A673 (cell line): ENCODE results near the gene VIPR1. TPM values are rescaled to one million over a fixed set of nuclear protein-coding genes. Genes with fewer than 3 reads are reported as not detected.

Source experiments
- BruUV-seq: library from RNA; stranded (reverse); fragments of 400-500 nt; replicated peaks from 2 replicates; lab custom pipeline; 2021; lab: Mats Ljungman, UMichigan
- CTCF ChIA-PET: fragments of 300-600 bp; sonication (Branson Sonifier 250); formaldehyde crosslinking; loops from one replicate; lab custom pipeline; 2022; ENCODE audit warnings: antibody characterized with exemption; lab: Charles Lee
- POLR2A ChIA-PET: fragments of 300-600 bp; sonication (Branson Sonifier 250); formaldehyde crosslinking; loops from one replicate; lab custom pipeline; 2022; ENCODE audit warnings: antibody characterized with exemption; ENCODE audit not compliant: low non-redundant PET; lab: Charles Lee
- DNase-seq: peaks from one replicate; pipeline ENCODE4 v3.0.0-alpha.2; 2015; ENCODE audit warnings: low spot score
- H3K27ac ChIP-seq: fragments of 200-600 bp; sonication (generic); 2 replicates; pipeline ENCODE4 v1.5.1; 2016; ENCODE audit warnings: mixed run types, low read depth, mild to moderate bottlenecking, mixed read lengths, antibody characterized with exemption, low read length; ENCODE audit not compliant: poor library complexity, severe bottlenecking
- H3K27me3 ChIP-seq: fragments of 200-600 bp; sonication (generic); replicated peaks from 2 replicates; pipeline ENCODE4 v1.6.1; 2017; ENCODE audit warnings: mixed run types, low read depth, mild to moderate bottlenecking, mixed read lengths, antibody characterized with exemption, low read length; ENCODE audit not compliant: insufficient read depth, poor library complexity
- H3K36me3 ChIP-seq: fragments of 200-600 bp; sonication (generic); 2 replicates; pipeline ENCODE4 v1.6.1; 2016; ENCODE audit warnings: mixed run types, mild to moderate bottlenecking, mixed read lengths, antibody characterized with exemption, low read length; ENCODE audit not compliant: insufficient read depth, poor library complexity, severe bottlenecking
- H3K4me1 ChIP-seq: fragments of 200-600 bp; sonication (generic); 2 replicates; pipeline ENCODE4 v1.6.1; 2017; ENCODE audit warnings: mixed run types, mild to moderate bottlenecking, mixed read lengths, antibody characterized with exemption, low read length; ENCODE audit not compliant: insufficient read depth, poor library complexity, severe bottlenecking
- H3K4me3 ChIP-seq: fragments of 200-600 bp; sonication (generic); 2 replicates; pipeline ENCODE4 v1.5.1; 2016; ENCODE audit warnings: low read depth, mixed run types, mild to moderate bottlenecking, mixed read lengths, low read length; ENCODE audit not compliant: poor library complexity, severe bottlenecking
- H3K9me3 ChIP-seq: fragments of 200-600 bp; sonication (generic); 2 replicates; pipeline ENCODE4 v1.6.1; 2016; ENCODE audit warnings: mixed run types, low read depth, mild to moderate bottlenecking, mixed read lengths, antibody characterized with exemption, low read length; ENCODE audit not compliant: poor library complexity, severe bottlenecking
- EZH2 ChIP-seq: fragments of 200-600 bp; sonication (generic); IDR thresholded peaks from 2 replicates; pipeline ENCODE4 v1.6.1; 2017; ENCODE audit warnings: borderline replicate concordance, low read depth, mild to moderate bottlenecking, mixed read lengths, antibody characterized with exemption, low read length; ENCODE audit not compliant: poor library complexity, severe bottlenecking
- intact Hi-C: fragments of 100-400 bp; cut with micrococcal nuclease; formaldehyde crosslinking; loops from one replicate; pipeline ENCODE4 v1.10.0; 2022; ENCODE audit not compliant: unreplicated experiment
- total RNA-seq: library from RNA; stranded (reverse); gene quantifications from 2 replicates; pipeline ENCODE4 v1.2.3, GENCODE V29; 2021
- TF ChIP-seq, protein P1 (sequence below): fragments of 300-800, 200-600 bp; sonication (generic); conservative IDR thresholded peaks from 2 replicates; pipeline ENCODE4 v1.5.1; 2017; ENCODE audit warnings: low read depth, mild to moderate bottlenecking, antibody characterized with exemption, low read length, moderate library complexity, mixed read lengths

The VIPR1 gene
- total RNA-seq, 1 experiment from 2014 or later, result 0.26 TPM

DNA sequence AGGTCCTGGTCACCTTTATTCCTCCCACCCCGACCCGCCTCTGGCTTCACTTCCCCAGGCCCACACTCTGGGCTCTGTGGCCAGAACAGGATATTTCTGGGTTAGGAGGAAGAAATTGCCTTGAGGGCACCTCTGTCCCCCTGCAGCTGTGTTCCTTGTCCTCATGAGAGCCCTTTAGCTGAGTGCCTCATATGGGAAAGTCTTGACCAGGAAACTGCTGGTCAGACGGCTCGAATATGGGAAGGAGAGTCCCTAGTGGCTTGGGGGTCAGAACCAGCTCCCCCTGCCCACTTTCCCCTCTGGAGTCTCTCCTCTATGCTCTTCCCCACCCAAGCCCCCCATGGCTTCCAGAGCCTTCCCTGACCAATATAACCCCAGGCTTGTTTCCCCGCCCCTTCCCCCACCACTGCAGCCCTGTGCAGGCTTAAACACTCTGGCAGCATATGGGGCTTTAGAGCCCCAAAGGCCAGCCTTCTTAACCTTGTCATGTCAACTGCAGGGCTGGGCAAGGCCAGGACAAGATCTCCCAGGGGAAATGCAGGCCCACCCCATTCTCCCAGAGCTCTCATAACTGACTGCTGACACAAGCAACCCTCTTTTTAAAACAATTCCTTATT, 42.9 kb downstream of the VIPR1 start:
- H3K27me3 ChIP-seq, result no peaks in the 10 kb centered on the region
- CTCF ChIA-PET, result no interaction called here
- intact Hi-C loops, result no loop called here
- no peaks in the 10 kb centered on the region for H3K36me3 ChIP-seq
- POLR2A ChIA-PET, result no interaction called here
- no TSS peak for BruUV-seq
- no peaks in the 10 kb centered on the region for H3K4me1 ChIP-seq
- H3K9me3 ChIP-seq, result no peaks in the 10 kb centered on the region
- H3K4me3 ChIP-seq, result no peak overlapping the region
- H3K27ac ChIP-seq, result no peak overlapping the region
- no peak for DNase-seq
- TF ChIP-seq EZH2, result no peak
- TF ChIP-seq, protein P1, sequence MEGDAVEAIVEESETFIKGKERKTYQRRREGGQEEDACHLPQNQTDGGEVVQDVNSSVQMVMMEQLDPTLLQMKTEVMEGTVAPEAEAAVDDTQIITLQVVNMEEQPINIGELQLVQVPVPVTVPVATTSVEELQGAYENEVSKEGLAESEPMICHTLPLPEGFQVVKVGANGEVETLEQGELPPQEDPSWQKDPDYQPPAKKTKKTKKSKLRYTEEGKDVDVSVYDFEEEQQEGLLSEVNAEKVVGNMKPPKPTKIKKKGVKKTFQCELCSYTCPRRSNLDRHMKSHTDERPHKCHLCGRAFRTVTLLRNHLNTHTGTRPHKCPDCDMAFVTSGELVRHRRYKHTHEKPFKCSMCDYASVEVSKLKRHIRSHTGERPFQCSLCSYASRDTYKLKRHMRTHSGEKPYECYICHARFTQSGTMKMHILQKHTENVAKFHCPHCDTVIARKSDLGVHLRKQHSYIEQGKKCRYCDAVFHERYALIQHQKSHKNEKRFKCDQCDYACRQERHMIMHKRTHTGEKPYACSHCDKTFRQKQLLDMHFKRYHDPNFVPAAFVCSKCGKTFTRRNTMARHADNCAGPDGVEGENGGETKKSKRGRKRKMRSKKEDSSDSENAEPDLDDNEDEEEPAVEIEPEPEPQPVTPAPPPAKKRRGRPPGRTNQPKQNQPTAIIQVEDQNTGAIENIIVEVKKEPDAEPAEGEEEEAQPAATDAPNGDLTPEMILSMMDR, result no peak

DNA sequence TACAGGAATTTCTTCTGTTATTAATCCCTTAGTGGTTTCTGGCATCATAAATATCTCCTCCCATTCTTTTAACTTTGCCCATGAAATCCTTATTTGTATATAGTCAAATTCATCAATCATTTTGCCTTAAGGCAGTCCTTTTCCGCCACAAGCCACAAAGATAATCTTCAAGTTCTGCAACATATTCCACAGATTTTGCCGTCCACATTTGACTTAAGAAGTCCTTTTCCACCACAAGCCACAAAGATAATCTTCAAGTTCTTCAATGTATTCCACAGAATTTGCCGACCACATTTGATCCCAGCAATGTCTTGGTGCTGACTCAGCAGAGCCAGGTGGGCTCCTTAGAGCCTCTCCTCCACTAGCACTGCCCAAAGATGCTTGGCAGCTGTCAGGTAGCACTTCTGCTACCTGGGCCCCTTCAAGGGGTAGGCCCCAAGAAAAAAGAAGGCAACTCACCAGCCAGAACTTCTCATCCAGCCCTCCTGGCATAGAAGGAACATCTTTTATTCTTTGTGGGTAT, 44.3 kb downstream of the VIPR1 start:
- Histone ChIP-seq H3K27ac (no peak overlapping the region), H3K4me1 (no peaks in the 10 kb centered on the region), H3K9me3 (no peaks in the 10 kb centered on the region), H3K27me3 (no peaks in the 10 kb centered on the region), H3K4me3 (no peak overlapping the region), H3K36me3 (no peaks in the 10 kb centered on the region)
- no peak for DNase-seq
- TF ChIP-seq, protein P1, result no peak
- TF ChIP-seq EZH2, result no peak
- BruUV-seq, result no TSS peak
- intact Hi-C loops, result no loop called here
- ChIA-PET POLR2A (no interaction called here), CTCF (no interaction called here)

DNA sequence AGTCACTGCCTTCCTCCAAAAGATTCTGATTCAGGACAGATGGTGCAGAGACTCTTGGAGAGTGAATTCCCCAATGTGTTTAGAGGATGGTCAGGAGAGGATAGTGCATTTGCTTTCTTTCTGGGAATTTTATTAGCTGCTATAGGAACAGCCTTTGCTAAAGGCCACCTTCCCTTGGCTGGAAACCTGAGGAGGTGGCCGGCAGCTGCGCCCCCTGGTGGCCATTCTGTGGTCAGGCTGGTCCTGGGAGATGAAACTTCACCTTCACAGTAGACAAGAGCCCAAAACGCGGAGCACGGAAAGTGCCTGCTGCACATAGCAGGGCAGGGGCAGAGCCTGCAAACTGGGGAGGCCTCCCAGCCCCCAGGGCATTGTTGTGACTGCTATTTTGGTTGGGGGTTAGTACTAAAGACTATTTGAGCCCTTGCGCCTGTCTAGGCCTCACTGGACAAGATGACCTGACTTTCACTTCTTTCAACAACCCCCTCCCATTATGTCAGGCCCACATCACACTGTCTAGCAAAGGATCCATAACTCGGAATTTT, 45.0 kb downstream of the VIPR1 start:
- TF ChIP-seq EZH2, result no peak
- TF ChIP-seq, protein P1, result peak; percentile 79
- no TSS peak for BruUV-seq
- no peak overlapping the region for H3K27ac ChIP-seq
- H3K9me3 ChIP-seq, result no peaks in the 10 kb centered on the region
- CTCF ChIA-PET, result interaction anchor here (0.5 to 0.7 kb wide), 2 partner anchors 13 to 241 kb away, joined by 5 to 6 read pairs; no protein-coding TSS in a partner anchor
- H3K4me3 ChIP-seq, result no peak overlapping the region
- POLR2A ChIA-PET, result no interaction called here
- peaks cover 1% of the 10 kb centered on the region for H3K36me3 ChIP-seq
- intact Hi-C loops, result no loop called here
- H3K4me1 ChIP-seq, result no peaks in the 10 kb centered on the region
- no peaks in the 10 kb centered on the region for H3K27me3 ChIP-seq
- DNase-seq, result peak; percentile 25
